PFSK-1 (cell line): Measurements from ENCODE around the gene SEPTIN10.

Source experiments
- FOXP2 ChIP-seq: optimal IDR thresholded peaks from 2 replicates; pipeline ENCODE3; 2011; ENCODE audit warnings: borderline replicate concordance, control low read depth, inconsistent platforms; ENCODE audit not compliant: insufficient read depth; ENCODE audit errors: extremely low read length, extremely low read depth
- POLR2AphosphoS5 ChIP-seq: IDR thresholded peaks from 2 replicates; pipeline ENCODE4 v1.6.1; 2012; ENCODE audit warnings: low read depth, mild to moderate bottlenecking, control low read depth, low read length, moderate library complexity
- REST ChIP-seq, 2 experiments: IDR thresholded peaks; 2 replicates each; pipeline versions ENCODE4 v1.6.1 to v1.8.0; 2011 to 2012; ENCODE audit warnings: low read depth in 2 of 2, low read length in 2 of 2, control low read depth in 1 of 2, inconsistent platforms in 1 of 2, mild to moderate bottlenecking in 1 of 2, moderate library complexity in 1 of 2; ENCODE audit not compliant: insufficient read depth in 1 of 2
- SIN3A ChIP-seq: IDR thresholded peaks from 2 replicates; pipeline ENCODE4 v1.6.1; 2012; ENCODE audit warnings: mild to moderate bottlenecking, low read length, moderate library complexity, borderline replicate concordance; ENCODE audit not compliant: insufficient read depth
- TAF1 ChIP-seq: IDR thresholded peaks from 2 replicates; pipeline ENCODE4 v1.6.1; 2012; ENCODE audit warnings: low read length, control low read depth, borderline replicate concordance; ENCODE audit not compliant: insufficient read depth

The SEPTIN10 gene

DNA sequence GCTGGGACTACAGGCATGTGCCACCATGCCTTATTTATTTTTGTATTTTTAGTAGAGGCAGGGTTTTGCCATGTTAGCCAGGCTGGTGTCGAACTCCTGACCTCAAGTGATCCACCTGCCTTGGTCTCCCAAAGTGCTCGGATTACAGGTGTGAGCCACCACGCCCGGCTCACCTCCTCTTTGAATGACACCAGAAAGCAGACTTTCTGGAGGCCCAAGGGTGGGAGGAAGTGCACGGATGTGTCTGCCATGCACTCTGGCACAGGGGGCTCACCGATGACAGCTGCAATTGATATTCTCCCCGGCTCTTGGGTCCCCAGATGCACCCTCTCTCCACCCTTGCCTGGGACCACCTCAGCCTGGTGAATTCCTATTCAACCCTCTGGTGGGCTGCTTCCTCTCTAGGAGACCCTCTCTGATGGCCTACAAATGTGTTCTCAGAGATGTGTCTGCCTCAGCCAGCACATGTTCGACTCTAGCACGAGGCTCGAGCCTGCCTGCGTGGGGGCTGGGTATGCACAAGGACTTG, 87.3 kb downstream of the SEPTIN10 start:
- TF ChIP-seq REST (IDR thresholded peaks at IDR 0.05; ENCODE audit: insufficient read depth in 1 of 2, low read depth in 2 of 2, low read length in 2 of 2) (no peak), SIN3A (no peak), FOXP2 (no peak), TAF1 (no peak), POLR2AphosphoS5 (no peak)

GRCh38 chr2:109525836-109526235, 87.9 kb downstream of the SEPTIN10 start:
- TF ChIP-seq POLR2AphosphoS5 = no peak
- TF ChIP-seq REST (IDR thresholded peaks at IDR 0.05; ENCODE audit: insufficient read depth in 1 of 2, low read depth in 2 of 2, low read length in 2 of 2) = no peak
- TF ChIP-seq SIN3A = no peak
- no peak for TF ChIP-seq TAF1
- no peak for TF ChIP-seq FOXP2

- no peak for TF ChIP-seq POLR2AphosphoS5
- no peak for TF ChIP-seq TAF1
These were observed 90.0 kb downstream of the SEPTIN10 start for GRCh38 chr2:109523536-109524361.

DNA sequence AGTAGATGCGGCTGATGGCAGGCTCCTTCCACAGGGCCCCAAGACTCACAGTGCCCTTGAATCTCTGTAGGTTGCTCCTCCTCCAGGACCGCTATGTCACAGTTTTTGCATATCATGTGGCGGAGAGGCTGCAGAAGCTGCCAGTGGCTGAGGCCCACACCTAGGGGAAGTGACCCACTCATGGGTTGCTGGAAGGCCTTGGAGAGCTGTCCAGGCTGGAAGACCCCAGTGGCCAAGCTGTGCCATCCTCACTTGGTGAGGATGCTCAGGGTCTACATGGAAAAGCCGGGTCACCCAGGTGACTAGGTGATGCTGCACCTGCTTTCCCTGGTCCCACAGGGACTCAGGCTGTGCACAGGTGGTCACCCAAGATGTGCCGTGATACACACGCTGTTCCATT, 90.6 kb downstream of the SEPTIN10 start:
- TF ChIP-seq POLR2AphosphoS5 (no peak), REST (IDR thresholded peaks at IDR 0.05; ENCODE audit: insufficient read depth in 1 of 2, low read depth in 2 of 2, low read length in 2 of 2) (no peak), SIN3A (no peak), FOXP2 (no peak), TAF1 (no peak)

- no peak for TF ChIP-seq SIN3A
- TF ChIP-seq FOXP2 = no peak
- TF ChIP-seq TAF1 = no peak
- TF ChIP-seq REST (IDR thresholded peaks at IDR 0.05; ENCODE audit: insufficient read depth in 1 of 2, low read depth in 2 of 2, low read length in 2 of 2) = no peak
- TF ChIP-seq POLR2AphosphoS5 = no peak
These were observed 91.7 kb downstream of the SEPTIN10 start for GRCh38 chr2:109522063-109522374.
